Measurements from ENCODE around the gene LHX8. TPM values are rescaled to one million over a fixed set of nuclear protein-coding genes. Genes with fewer than 3 reads are reported as not detected.
"Not testable (repeated sequence)": the region's sequence is repeated elsewhere in the genome, so short reads cannot be mapped to it uniquely, and the experiment has no call there.

The LHX8 gene
- polyA plus RNA-seq, 2 of the 4 experiments (the other 2 are of a cell fraction): 3.3 to 9.5 TPM

- H3K4me2 ChIP-seq: no peak overlapping the region
- H3K9me3 ChIP-seq: no peaks in the 10 kb centered on the region
- no peak for DNase-seq (ENCODE audit: low read depth in 1 of 2, low spot score in 1 of 2)
- ATAC-seq: no peak
- H3K4me1 ChIP-seq: no peaks in the 10 kb centered on the region
- no peak overlapping the region for H3K4me3 ChIP-seq
- FAIRE-seq: no peak
- ChIA-PET CTCF (no interaction called here), POLR2A (no interaction called here)
- H3K27ac ChIP-seq: no peak overlapping the region
- TF ChIP-seq HOXB5 (CRISPR knock-in tag; IDR thresholded peaks at IDR 0.05): no peak
- no peak for TF ChIP-seq HOXA7 (CRISPR knock-in tag; IDR thresholded peaks at IDR 0.05)
- 33% methylated on average over 1 of the region's 1 CpG for WGBS (ENCODE audit: missing lambda C conversion rate)
These were observed 37.7 kb downstream of the LHX8 start for GRCh38 chr1:75171876-75172275.

GRCh38 chr1:75172556-75172955 is 38.4 kb downstream of the LHX8 start:
- FAIRE-seq: no peak
- WGBS (ENCODE audit: missing lambda C conversion rate): 6% methylated on average over 1 of the region's 1 CpG
- no peak for ATAC-seq

GRCh38 chr1:75174031-75174760 is 40.0 kb downstream of the LHX8 start:
- CTCF ChIA-PET: no interaction called here
- H3K4me2 ChIP-seq: no peak overlapping the region
- DNase-seq (ENCODE audit: low read depth in 1 of 2, low spot score in 1 of 2) (no peak), FAIRE-seq (no peak), ATAC-seq (no peak)
- H3K27ac ChIP-seq: no peak overlapping the region
- no peak for TF ChIP-seq HOXA7 (CRISPR knock-in tag; IDR thresholded peaks at IDR 0.05)
- no peak for TF ChIP-seq CEBPB (IDR thresholded peaks at IDR 0.05)
- no peak for TF ChIP-seq PHF8 (IDR thresholded peaks at IDR 0.05; ENCODE audit: borderline replicate concordance, low read depth)
- TF ChIP-seq MAZ (IDR thresholded peaks at IDR 0.05; ENCODE audit: borderline replicate concordance, low read depth, low read length): no peak
- TF ChIP-seq HOXB5 (CRISPR knock-in tag; IDR thresholded peaks at IDR 0.05): no peak
- no peak for TF ChIP-seq MAFK (IDR thresholded peaks at IDR 0.05; ENCODE audit: partially characterized antibody)
- TF ChIP-seq EHMT2 (IDR thresholded peaks at IDR 0.05; ENCODE audit: low read depth): no peak
- no peak for TF ChIP-seq CHD2 (IDR thresholded peaks at IDR 0.05; ENCODE audit: low read length, partially characterized antibody)
- no peak for TF ChIP-seq TFCP2L1 (CRISPR knock-in tag; IDR thresholded peaks at IDR 0.05)
- TF ChIP-seq ESRRA (IDR thresholded peaks at IDR 0.05; ENCODE audit: borderline replicate concordance, low read length): no peak
- TF ChIP-seq HOXB13 (CRISPR knock-in tag; IDR thresholded peaks at IDR 0.05; ENCODE audit: low read depth): no peak
- no peak for TF ChIP-seq MAX (IDR thresholded peaks at IDR 0.05)
- no peak for TF ChIP-seq BHLHE40 (IDR thresholded peaks at IDR 0.05; ENCODE audit: low read depth, low read length)
- TF ChIP-seq RCOR1 (IDR thresholded peaks at IDR 0.05; ENCODE audit: low read depth, low read length): no peak
- no peak for TF ChIP-seq ATOH8 (CRISPR knock-in tag; IDR thresholded peaks at IDR 0.05; ENCODE audit: low read depth)
- TF ChIP-seq CTCF (IDR thresholded peaks at IDR 0.05): no peak
- no peak overlapping the region for H3K4me3 ChIP-seq
- no peaks in the 10 kb centered on the region for H3K9me3 ChIP-seq
- H3K4me1 ChIP-seq: no peaks in the 10 kb centered on the region
- POLR2A ChIA-PET: no interaction called here
- WGBS (ENCODE audit: missing lambda C conversion rate): 28% methylated on average over 2 of the region's 2 CpGs

More at GRCh38 chr1:75172556-75172955, 38.4 kb downstream of the LHX8 start:
- Histone ChIP-seq H3K27ac (no peak overlapping the region), H3K9me3 (no peaks in the 10 kb centered on the region), H3K4me1 (no peaks in the 10 kb centered on the region), H3K4me2 (no peak overlapping the region), H3K4me3 (no peak overlapping the region)
- CTCF ChIA-PET: no interaction called here
- no peak for DNase-seq (ENCODE audit: low read depth in 1 of 2, low spot score in 1 of 2)
- TF ChIP-seq NPAS2 (CRISPR knock-in tag; IDR thresholded peaks at IDR 0.05; ENCODE audit: borderline replicate concordance): no peak
- POLR2A ChIA-PET: interaction anchor here (0.8 kb wide), 1 partner anchor 37 kb away, joined by 3 read pairs; no protein-coding TSS in a partner anchor

- 18% methylated on average over 9 of the region's 13 CpGs for WGBS (ENCODE audit: missing lambda C conversion rate)
- H3K4me2 ChIP-seq; H3K27ac ChIP-seq; ATAC-seq; DNase-seq (ENCODE audit: low read depth in 1 of 2, low spot score in 1 of 2); FAIRE-seq; H3K4me1 ChIP-seq; POLR2A ChIA-PET; H3K4me3 ChIP-seq; H3K9me3 ChIP-seq: not testable (repeated sequence)
- CTCF ChIA-PET: interaction anchor here (1.4 kb wide), 1 partner anchor 128 kb away, joined by 3 read pairs; no protein-coding TSS in a partner anchor
These were observed 47.2 kb downstream of the LHX8 start for GRCh38 chr1:75181214-75181955.

Measured in A549 (cell line).